GM23338 (cell line): Measurements from ENCODE around the gene USP19. TPM values are rescaled to one million over a fixed set of nuclear protein-coding genes. Genes with fewer than 3 reads are reported as not detected.

Experiments
- ATAC-seq: fragments of 200-7000 bp; cut with Tn5 transposase; 3 replicates; pipeline ENCODE4 v1.9.1; 2020
- DNase-seq: peaks from one replicate; pipeline ENCODE4 v3.0.0-alpha.2; 2015; ENCODE audit warnings: low spot score
- H2AFZ ChIP-seq: fragments of 200-600 bp; sonication (generic); 2 replicates; pipeline ENCODE4 v1.8.0; 2016; ENCODE audit warnings: antibody characterized with exemption, mild to moderate bottlenecking, moderate library complexity
- H3F3A ChIP-seq: fragments of 200-600 bp; sonication (generic); replicated peaks from 2 replicates; pipeline ENCODE4 v1.8.0; 2017; ENCODE audit warnings: antibody characterized with exemption, mixed run types, low read depth
- H3K27ac ChIP-seq: fragments of 200-600 bp; sonication (generic); 2 replicates; pipeline ENCODE4 v1.6.1; 2016; ENCODE audit warnings: low read depth
- H3K27me3 ChIP-seq: fragments of 200-600 bp; sonication (generic); 2 replicates; pipeline ENCODE4 v1.8.0; 2016; ENCODE audit warnings: mild to moderate bottlenecking, mixed run types, moderate library complexity; ENCODE audit not compliant: insufficient read depth
- H3K36me3 ChIP-seq: fragments of 200-600 bp; sonication (generic); 2 replicates; pipeline ENCODE4 v1.8.0; 2016; ENCODE audit warnings: mild to moderate bottlenecking; ENCODE audit not compliant: insufficient read depth
- H3K4me1 ChIP-seq: fragments of 200-600 bp; sonication (generic); 2 replicates; pipeline ENCODE4 v1.8.0; 2016; ENCODE audit warnings: mild to moderate bottlenecking, moderate library complexity; ENCODE audit not compliant: insufficient read depth
- H3K4me2 ChIP-seq: fragments of 200-600 bp; sonication (generic); 2 replicates; pipeline ENCODE4 v1.7.1; 2017; ENCODE audit warnings: mixed run types
- H3K4me3 ChIP-seq: fragments of 200-600 bp; sonication (generic); 2 replicates; pipeline ENCODE4 v1.6.1; 2016; ENCODE audit warnings: mixed run types
- H3K79me2 ChIP-seq: fragments of 200-600 bp; sonication (generic); replicated peaks from 2 replicates; pipeline ENCODE4 v1.8.0; 2017; ENCODE audit warnings: mild to moderate bottlenecking; ENCODE audit not compliant: insufficient read depth
- H3K9me2 ChIP-seq: fragments of 200-600 bp; sonication (generic); 2 replicates; pipeline ENCODE4 v1.8.0; 2017; ENCODE audit not compliant: insufficient read depth
- H4K20me1 ChIP-seq: fragments of 200-600 bp; sonication (generic); replicated peaks from 2 replicates; pipeline ENCODE4 v1.8.0; 2017; ENCODE audit warnings: mild to moderate bottlenecking; ENCODE audit not compliant: insufficient read depth
- H3K27ac Mint-ChIP-seq: 2 replicates; pipeline ENCODE4 v1.8.0; 2020; ENCODE audit warnings: inconsistent platforms, mild to moderate bottlenecking, moderate library complexity, mixed read lengths
- H3K27me3 Mint-ChIP-seq: 3 replicates; pipeline ENCODE4 v1.8.0; 2022; ENCODE audit warnings: low read depth, mild to moderate bottlenecking, moderate library complexity, mixed read lengths, inconsistent platforms; ENCODE audit not compliant: insufficient read depth, poor library complexity
- H3K36me3 Mint-ChIP-seq: 3 replicates; pipeline ENCODE4 v1.8.0; 2021; ENCODE audit warnings: low read depth, mild to moderate bottlenecking, inconsistent platforms, moderate library complexity, mixed read lengths
- H3K4me1 Mint-ChIP-seq: 3 replicates; pipeline ENCODE4 v1.8.0; 2020; ENCODE audit warnings: mild to moderate bottlenecking, inconsistent platforms, mixed read lengths
- H3K4me3 Mint-ChIP-seq: 3 replicates; pipeline ENCODE4 v1.8.0; 2021; ENCODE audit warnings: moderate library complexity, mild to moderate bottlenecking, inconsistent platforms, mixed read lengths
- H3K9me3 Mint-ChIP-seq: 3 replicates; pipeline ENCODE4 v1.8.0; 2020; ENCODE audit warnings: moderate library complexity, mild to moderate bottlenecking, inconsistent platforms, mixed read lengths
- CREB1 ChIP-seq: fragments of 250-450 bp; sonication (Bioruptor Pico); IDR thresholded peaks from 2 replicates; pipeline ENCODE4 v1.5.0; 2020; ENCODE audit warnings: low read depth, mild to moderate bottlenecking, moderate library complexity
- EZH2 ChIP-seq: fragments of 200-600 bp; sonication (generic); IDR thresholded peaks from one replicate; pipeline ENCODE4 v1.8.0; 2017; ENCODE audit warnings: antibody characterized with exemption, mild to moderate bottlenecking, low read depth; ENCODE audit not compliant: unreplicated experiment
- EZH2phosphoT487 ChIP-seq: fragments of 200-600 bp; sonication (generic); IDR thresholded peaks from one replicate; pipeline ENCODE4 v1.8.1; 2018; ENCODE audit warnings: antibody characterized with exemption; ENCODE audit not compliant: unreplicated experiment
- JUNB ChIP-seq: IDR thresholded peaks from one replicate; pipeline ENCODE4 v1.6.1; 2016; ENCODE audit warnings: antibody characterized with exemption; ENCODE audit not compliant: unreplicated experiment
- NANOG ChIP-seq: IDR thresholded peaks from 2 replicates; pipeline ENCODE4 v1.6.1; 2016; ENCODE audit warnings: antibody characterized with exemption, borderline replicate concordance
- POLR2AphosphoS5 ChIP-seq: IDR thresholded peaks from 2 replicates; pipeline ENCODE4 v1.6.1; 2016; ENCODE audit warnings: antibody characterized with exemption, low read depth
- STAT1 ChIP-seq: IDR thresholded peaks from one replicate; pipeline ENCODE4 v1.6.1; 2016; ENCODE audit warnings: antibody characterized with exemption; ENCODE audit not compliant: unreplicated experiment
- ZNF114 ChIP-seq: fragments of 250-450 bp; sonication (Bioruptor Pico); IDR thresholded peaks from 2 replicates; pipeline ENCODE4 v1.5.0; 2020; ENCODE audit warnings: mild to moderate bottlenecking, moderate library complexity
- ZNF331 ChIP-seq: fragments of 250-450 bp; sonication (Bioruptor Pico); IDR thresholded peaks from 2 replicates; pipeline ENCODE4 v1.5.0; 2020; ENCODE audit warnings: low read depth, mild to moderate bottlenecking, moderate library complexity
- polyA plus RNA-seq: library from polyadenylated mRNA; unstranded; fragments of >200 nt; fragmentation: Nextera tagmentation; extraction: Ambion mirVana; gene quantifications from 2 replicates; pipeline ENCODE4 v1.2.1, GENCODE V29; 2016
- total RNA-seq: library from RNA; depleted of rRNA; stranded (reverse); fragments of >200 nt; shearing (Covaris generic); gene quantifications from 2 replicates; pipeline ENCODE4 v1.2.3, GENCODE V29; 2014
- TF ChIP-seq, protein P1 (sequence below): fragments of 250-450 bp; sonication (Bioruptor Pico); IDR thresholded peaks from 2 replicates; pipeline ENCODE4 v1.5.0; 2020; ENCODE audit warnings: mild to moderate bottlenecking, moderate library complexity
- TF ChIP-seq, protein P2 (sequence below): IDR thresholded peaks from 2 replicates; pipeline ENCODE4 v1.6.1; 2016; ENCODE audit warnings: antibody characterized with exemption
- TF ChIP-seq, protein P3 (sequence below), 2 experiments: fragments of 200-600 bp in 1 of 2; sonication (generic) in 1 of 2; conservative IDR thresholded peaks; 2 replicates each; pipeline versions ENCODE4 v1.5.1 to v1.6.1; 2016 to 2017; ENCODE audit warnings: antibody characterized with exemption in 2 of 2, low read depth in 2 of 2, mild to moderate bottlenecking in 2 of 2, moderate library complexity in 1 of 2
- TF ChIP-seq, protein P4 (sequence below): IDR thresholded peaks from one replicate; pipeline ENCODE4 v1.6.1; 2018; ENCODE audit warnings: antibody characterized with exemption; ENCODE audit not compliant: unreplicated experiment

The USP19 gene
- total and polyA plus RNA-seq, 2 experiments from 2014 or later: 13.2 to 62.0 TPM

DNA sequence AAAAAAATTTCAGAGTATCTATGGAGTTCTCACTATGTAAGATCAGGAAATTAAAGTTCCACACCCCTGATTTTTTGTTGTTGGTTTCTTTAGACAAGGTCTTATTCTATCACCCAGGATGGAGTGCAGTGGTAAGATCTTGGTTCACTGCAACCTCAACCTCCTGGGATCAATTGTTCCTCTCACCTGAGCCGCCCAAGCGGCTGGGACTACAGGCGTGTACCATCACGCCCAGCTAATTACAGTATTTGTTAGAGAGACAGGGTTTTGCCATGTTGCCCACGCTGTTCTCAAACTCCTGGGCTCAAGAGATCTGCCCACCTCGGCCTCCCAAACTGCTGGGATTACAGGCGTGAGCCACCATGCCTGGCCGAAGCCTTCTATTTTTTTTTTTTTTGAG, 39.2 kb downstream of the USP19 start:
- peaks cover 15% of the 10 kb centered on the region for H3K36me3 Mint-ChIP-seq
- Histone ChIP-seq H3K36me3 (peaks cover 12% of the 10 kb centered on the region), H3K27me3 (no peaks in the 10 kb centered on the region), H3K79me2 (peaks cover 98% of the 10 kb centered on the region), H3K4me3 (no peak overlapping the region), H3K9me2 (no peaks in the 10 kb centered on the region), H3K27ac (0 out of 2 replicates have a peak overlapping the region, but pooled peaks have one; percentile 55), H2AFZ (no peak overlapping the region), H4K20me1 (peaks cover 48% of the 10 kb centered on the region), H3F3A (0 out of 2 replicates have a peak, but pooled peaks cover 2% of the 10 kb centered on the region), H3K4me2 (no peak overlapping the region), H3K4me1 (no peaks in the 10 kb centered on the region)
- peaks cover 2% of the 10 kb centered on the region; the same call in 1 of the 3 replicates for H3K4me1 Mint-ChIP-seq
- H3K27me3 Mint-ChIP-seq: peaks cover 1% of the 10 kb centered on the region
- no peak overlapping the region for H3K4me3 Mint-ChIP-seq
- H3K9me3 Mint-ChIP-seq: no peaks in the 10 kb centered on the region
- ATAC-seq (peak; percentile 31; the same call in 1 of the 3 replicates), DNase-seq (no peak)
- no peak overlapping the region for H3K27ac Mint-ChIP-seq
- TF ChIP-seq ZNF114 (no peak), NANOG (no peak), STAT1 (no peak), EZH2phosphoT487 (no peak), CREB1 (CRISPR knock-in tag) (no peak), ZNF331 (CRISPR knock-in tag) (no peak), JUNB (no peak), EZH2 (no peak), POLR2AphosphoS5 (no peak)
- TF ChIP-seq, protein P1, sequence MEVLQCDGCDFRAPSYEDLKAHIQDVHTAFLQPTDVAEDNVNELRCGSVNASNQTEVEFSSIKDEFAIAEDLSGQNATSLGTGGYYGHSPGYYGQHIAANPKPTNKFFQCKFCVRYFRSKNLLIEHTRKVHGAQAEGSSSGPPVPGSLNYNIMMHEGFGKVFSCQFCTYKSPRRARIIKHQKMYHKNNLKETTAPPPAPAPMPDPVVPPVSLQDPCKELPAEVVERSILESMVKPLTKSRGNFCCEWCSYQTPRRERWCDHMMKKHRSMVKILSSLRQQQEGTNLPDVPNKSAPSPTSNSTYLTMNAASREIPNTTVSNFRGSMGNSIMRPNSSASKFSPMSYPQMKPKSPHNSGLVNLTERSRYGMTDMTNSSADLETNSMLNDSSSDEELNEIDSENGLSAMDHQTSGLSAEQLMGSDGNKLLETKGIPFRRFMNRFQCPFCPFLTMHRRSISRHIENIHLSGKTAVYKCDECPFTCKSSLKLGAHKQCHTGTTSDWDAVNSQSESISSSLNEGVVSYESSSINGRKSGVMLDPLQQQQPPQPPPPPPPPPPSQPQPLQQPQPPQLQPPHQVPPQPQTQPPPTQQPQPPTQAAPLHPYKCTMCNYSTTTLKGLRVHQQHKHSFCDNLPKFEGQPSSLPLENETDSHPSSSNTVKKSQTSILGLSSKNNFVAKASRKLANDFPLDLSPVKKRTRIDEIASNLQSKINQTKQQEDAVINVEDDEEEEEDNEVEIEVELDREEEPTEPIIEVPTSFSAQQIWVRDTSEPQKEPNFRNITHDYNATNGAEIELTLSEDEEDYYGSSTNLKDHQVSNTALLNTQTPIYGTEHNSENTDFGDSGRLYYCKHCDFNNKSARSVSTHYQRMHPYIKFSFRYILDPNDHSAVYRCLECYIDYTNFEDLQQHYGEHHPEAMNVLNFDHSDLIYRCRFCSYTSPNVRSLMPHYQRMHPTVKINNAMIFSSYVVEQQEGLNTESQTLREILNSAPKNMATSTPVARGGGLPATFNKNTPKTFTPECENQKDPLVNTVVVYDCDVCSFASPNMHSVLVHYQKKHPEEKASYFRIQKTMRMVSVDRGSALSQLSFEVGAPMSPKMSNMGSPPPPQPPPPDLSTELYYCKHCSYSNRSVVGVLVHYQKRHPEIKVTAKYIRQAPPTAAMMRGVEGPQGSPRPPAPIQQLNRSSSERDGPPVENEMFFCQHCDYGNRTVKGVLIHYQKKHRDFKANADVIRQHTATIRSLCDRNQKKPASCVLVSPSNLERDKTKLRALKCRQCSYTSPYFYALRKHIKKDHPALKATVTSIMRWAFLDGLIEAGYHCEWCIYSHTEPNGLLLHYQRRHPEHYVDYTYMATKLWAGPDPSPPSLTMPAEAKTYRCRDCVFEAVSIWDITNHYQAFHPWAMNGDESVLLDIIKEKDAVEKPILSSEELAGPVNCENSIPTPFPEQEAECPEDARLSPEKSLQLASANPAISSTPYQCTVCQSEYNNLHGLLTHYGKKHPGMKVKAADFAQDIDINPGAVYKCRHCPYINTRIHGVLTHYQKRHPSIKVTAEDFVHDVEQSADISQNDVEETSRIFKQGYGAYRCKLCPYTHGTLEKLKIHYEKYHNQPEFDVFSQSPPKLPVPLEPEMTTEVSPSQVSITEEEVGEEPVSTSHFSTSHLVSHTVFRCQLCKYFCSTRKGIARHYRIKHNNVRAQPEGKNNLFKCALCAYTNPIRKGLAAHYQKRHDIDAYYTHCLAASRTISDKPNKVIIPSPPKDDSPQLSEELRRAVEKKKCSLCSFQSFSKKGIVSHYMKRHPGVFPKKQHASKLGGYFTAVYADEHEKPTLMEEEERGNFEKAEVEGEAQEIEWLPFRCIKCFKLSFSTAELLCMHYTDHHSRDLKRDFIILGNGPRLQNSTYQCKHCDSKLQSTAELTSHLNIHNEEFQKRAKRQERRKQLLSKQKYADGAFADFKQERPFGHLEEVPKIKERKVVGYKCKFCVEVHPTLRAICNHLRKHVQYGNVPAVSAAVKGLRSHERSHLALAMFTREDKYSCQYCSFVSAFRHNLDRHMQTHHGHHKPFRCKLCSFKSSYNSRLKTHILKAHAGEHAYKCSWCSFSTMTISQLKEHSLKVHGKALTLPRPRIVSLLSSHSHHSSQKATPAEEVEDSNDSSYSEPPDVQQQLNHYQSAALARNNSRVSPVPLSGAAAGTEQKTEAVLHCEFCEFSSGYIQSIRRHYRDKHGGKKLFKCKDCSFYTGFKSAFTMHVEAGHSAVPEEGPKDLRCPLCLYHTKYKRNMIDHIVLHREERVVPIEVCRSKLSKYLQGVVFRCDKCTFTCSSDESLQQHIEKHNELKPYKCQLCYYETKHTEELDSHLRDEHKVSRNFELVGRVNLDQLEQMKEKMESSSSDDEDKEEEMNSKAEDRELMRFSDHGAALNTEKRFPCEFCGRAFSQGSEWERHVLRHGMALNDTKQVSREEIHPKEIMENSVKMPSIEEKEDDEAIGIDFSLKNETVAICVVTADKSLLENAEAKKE: no peak
- TF ChIP-seq, protein P2, sequence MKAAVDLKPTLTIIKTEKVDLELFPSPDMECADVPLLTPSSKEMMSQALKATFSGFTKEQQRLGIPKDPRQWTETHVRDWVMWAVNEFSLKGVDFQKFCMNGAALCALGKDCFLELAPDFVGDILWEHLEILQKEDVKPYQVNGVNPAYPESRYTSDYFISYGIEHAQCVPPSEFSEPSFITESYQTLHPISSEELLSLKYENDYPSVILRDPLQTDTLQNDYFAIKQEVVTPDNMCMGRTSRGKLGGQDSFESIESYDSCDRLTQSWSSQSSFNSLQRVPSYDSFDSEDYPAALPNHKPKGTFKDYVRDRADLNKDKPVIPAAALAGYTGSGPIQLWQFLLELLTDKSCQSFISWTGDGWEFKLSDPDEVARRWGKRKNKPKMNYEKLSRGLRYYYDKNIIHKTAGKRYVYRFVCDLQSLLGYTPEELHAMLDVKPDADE: no peak
- TF ChIP-seq, protein P3, sequence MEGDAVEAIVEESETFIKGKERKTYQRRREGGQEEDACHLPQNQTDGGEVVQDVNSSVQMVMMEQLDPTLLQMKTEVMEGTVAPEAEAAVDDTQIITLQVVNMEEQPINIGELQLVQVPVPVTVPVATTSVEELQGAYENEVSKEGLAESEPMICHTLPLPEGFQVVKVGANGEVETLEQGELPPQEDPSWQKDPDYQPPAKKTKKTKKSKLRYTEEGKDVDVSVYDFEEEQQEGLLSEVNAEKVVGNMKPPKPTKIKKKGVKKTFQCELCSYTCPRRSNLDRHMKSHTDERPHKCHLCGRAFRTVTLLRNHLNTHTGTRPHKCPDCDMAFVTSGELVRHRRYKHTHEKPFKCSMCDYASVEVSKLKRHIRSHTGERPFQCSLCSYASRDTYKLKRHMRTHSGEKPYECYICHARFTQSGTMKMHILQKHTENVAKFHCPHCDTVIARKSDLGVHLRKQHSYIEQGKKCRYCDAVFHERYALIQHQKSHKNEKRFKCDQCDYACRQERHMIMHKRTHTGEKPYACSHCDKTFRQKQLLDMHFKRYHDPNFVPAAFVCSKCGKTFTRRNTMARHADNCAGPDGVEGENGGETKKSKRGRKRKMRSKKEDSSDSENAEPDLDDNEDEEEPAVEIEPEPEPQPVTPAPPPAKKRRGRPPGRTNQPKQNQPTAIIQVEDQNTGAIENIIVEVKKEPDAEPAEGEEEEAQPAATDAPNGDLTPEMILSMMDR (conservative IDR thresholded peaks at IDR 0.05; ENCODE audit: low read depth in 2 of 2): no peak
- TF ChIP-seq, protein P4, sequence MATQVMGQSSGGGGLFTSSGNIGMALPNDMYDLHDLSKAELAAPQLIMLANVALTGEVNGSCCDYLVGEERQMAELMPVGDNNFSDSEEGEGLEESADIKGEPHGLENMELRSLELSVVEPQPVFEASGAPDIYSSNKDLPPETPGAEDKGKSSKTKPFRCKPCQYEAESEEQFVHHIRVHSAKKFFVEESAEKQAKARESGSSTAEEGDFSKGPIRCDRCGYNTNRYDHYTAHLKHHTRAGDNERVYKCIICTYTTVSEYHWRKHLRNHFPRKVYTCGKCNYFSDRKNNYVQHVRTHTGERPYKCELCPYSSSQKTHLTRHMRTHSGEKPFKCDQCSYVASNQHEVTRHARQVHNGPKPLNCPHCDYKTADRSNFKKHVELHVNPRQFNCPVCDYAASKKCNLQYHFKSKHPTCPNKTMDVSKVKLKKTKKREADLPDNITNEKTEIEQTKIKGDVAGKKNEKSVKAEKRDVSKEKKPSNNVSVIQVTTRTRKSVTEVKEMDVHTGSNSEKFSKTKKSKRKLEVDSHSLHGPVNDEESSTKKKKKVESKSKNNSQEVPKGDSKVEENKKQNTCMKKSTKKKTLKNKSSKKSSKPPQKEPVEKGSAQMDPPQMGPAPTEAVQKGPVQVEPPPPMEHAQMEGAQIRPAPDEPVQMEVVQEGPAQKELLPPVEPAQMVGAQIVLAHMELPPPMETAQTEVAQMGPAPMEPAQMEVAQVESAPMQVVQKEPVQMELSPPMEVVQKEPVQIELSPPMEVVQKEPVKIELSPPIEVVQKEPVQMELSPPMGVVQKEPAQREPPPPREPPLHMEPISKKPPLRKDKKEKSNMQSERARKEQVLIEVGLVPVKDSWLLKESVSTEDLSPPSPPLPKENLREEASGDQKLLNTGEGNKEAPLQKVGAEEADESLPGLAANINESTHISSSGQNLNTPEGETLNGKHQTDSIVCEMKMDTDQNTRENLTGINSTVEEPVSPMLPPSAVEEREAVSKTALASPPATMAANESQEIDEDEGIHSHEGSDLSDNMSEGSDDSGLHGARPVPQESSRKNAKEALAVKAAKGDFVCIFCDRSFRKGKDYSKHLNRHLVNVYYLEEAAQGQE: no peak
